ENCODE results near the gene NAT10.
"Not testable (repeated sequence)": the region's sequence is repeated elsewhere in the genome, so short reads cannot be mapped to it uniquely, and the experiment has no call there.

The NAT10 gene

GRCh38 chr11:34105079-34105956 is at the start of gene NAT10:
NAT10 (plus strand) TSS chr11:34105629; CDS start chr11:34108226, 2,597 bp downstream.
- DNase-seq = peak; percentile 96

GRCh38 chr11:34056672-34057071 is 48.8 kb upstream of the NAT10 start:
- DNase-seq = no peak

- DNase-seq = no peak
Observed at GRCh38 chr11:34063061-34063795, 42.2 kb upstream of the NAT10 start.

GRCh38 chr11:34064291-34064690 is 41.1 kb upstream of the NAT10 start:
- no peak for DNase-seq

- DNase-seq = no peak
Observed at GRCh38 chr11:34065505-34066203, 39.8 kb upstream of the NAT10 start.

- not testable (repeated sequence) for DNase-seq
Observed at GRCh38 chr11:34066766-34067165, 38.7 kb upstream of the NAT10 start.

- DNase-seq = no peak
Observed at GRCh38 chr11:34067383-34068065, 37.9 kb upstream of the NAT10 start.

- DNase-seq = no peak
Observed at GRCh38 chr11:34068111-34068510, 37.3 kb upstream of the NAT10 start.

- not testable (repeated sequence) for DNase-seq
Observed at GRCh38 chr11:34071306-34071705, 34.1 kb upstream of the NAT10 start.

GRCh38 chr11:34072041-34072440 is 33.4 kb upstream of the NAT10 start:
- no peak for DNase-seq

- no peak for DNase-seq
Observed at GRCh38 chr11:34072832-34073231, 32.6 kb upstream of the NAT10 start.

- no peak for DNase-seq
Observed at GRCh38 chr11:34074391-34074790, 31.0 kb upstream of the NAT10 start.

GRCh38 chr11:34075178-34075820 is 30.1 kb upstream of the NAT10 start:
- DNase-seq = no peak

- DNase-seq = no peak
Observed at GRCh38 chr11:34080609-34081008, 24.8 kb upstream of the NAT10 start.

- no peak for DNase-seq
Observed at GRCh38 chr11:34084637-34085036, 20.8 kb upstream of the NAT10 start.

GRCh38 chr11:34086554-34087283 is 18.7 kb upstream of the NAT10 start:
- no peak for DNase-seq

- DNase-seq = no peak
Observed at GRCh38 chr11:34091825-34092224, 13.6 kb upstream of the NAT10 start.

- not testable (repeated sequence) for DNase-seq
Observed at GRCh38 chr11:34094900-34095299, 10.5 kb upstream of the NAT10 start.

- no peak for DNase-seq
Observed at GRCh38 chr11:34098813-34099212, 6.6 kb upstream of the NAT10 start.

- no peak for DNase-seq
Observed at GRCh38 chr11:34104680-34105078, 750 bp upstream of the NAT10 start.

- no peak for DNase-seq
Observed at GRCh38 chr11:34105957-34106504, 602 bp downstream of the NAT10 start.
